Suppressor macrophage treated with lipopolysaccharide for 4 hours (primary cell): Measurements from ENCODE around the gene TMEM119.

Experiments
- DNase-seq: peaks from one replicate; pipeline ENCODE4 v3.0.0-alpha.2; 2020

The TMEM119 gene

DNA sequence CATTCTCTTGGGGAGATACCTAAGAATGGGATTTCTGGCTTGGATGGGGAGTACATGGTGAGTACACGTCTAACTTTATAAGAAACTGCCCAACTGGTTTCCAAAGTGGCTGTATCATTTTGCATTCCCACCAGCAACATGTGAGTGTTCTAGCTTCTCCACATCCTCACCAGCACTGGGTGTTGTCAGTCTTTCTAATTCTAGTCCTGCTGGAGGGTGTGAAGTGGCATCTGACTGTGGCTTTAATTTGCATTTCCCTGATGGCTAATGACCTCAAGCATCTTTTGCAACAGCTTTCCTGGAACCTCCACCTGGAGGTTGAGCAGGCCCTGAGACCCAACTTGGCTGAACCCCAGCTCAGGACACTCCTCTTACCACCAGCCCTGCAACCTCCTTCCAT lies 18.0 kb upstream of the TMEM119 start:
- no peak for DNase-seq

DNA sequence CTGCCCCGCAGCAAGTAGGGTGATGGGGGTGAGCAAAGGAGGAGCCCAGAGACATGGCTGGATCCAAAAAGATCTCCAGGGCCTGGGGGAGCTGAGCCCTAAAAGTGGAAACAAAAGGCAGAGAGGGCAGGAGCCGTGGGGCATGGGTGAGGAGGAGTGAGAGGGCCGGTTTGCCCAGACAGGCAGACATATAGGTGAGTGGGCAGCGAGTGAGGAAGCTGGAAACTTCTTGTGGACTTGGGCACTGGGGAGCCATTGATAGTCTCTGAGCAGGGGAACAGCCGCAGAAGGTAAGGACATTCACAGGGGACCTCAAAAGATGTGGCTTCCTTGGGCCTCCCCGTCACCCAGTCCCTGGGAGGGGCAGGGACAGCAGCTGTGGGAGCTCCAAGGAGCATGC lies 16.8 kb upstream of the TMEM119 start:
- DNase-seq: no peak

DNA sequence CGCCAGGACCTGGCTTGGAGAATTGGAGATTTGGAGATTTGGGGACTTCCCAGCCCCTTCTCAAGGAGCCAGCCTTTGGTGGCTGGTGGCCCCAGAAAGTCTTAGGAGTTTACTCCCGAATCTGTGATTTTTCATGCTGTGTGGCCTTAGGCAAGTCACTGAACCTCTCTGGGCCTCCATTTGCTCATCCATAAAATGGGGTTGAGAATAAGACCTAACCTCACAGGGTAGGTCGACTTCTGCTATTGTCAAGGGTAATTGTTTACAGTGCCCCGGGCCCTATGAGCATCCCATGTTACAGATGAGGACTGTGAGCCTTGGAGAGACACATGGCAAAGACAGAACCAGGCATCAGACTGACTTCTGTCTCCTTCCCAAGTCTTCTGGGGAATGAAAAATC lies 16.2 kb upstream of the TMEM119 start:
- DNase-seq: no peak

DNA sequence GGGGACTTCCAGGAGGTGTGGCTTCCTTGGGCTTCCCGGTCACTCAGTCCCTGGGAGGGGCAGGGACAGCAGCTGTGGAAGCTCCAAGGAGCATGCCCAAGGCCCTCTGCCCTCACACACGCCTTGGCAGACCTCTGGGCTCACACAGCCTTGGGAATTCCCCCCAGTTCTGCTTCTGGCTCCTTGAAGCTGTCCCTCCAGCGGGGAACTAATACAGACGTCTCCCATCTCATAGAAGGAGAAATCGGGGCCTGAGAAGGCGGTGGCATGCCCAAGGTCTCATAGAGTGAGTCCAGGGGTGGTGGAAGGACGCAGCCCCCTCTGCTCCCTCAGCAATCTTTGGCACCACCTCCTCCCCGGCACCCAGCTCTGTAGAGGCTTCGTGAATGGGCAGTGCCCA lies 15.7 kb upstream of the TMEM119 start:
- peak; percentile 84 for DNase-seq

DNA sequence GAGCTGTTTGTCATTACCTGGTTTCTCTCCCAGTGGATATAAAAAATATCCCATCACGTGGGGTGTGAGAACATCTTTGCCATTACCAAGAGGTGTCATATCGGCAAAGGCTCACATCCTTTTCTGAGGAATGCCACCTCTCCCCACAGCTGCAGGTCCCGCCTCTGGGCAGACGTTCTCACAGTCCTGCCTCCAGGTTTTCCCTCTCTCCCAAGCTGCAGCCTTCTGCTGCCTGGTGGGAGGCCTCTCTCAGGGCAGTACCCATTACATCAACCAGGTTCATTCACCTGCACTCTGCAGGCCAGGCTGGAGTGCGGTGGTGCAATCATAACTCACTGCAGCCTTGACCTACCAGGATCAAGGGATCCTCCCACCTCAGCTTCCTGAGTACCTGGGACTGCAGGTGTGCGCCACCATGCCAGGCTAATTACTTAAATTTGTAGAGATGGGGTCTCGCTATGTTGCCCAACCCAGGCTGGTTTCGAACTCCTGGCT lies 15.0 kb upstream of the TMEM119 start:
- no peak for DNase-seq

DNA sequence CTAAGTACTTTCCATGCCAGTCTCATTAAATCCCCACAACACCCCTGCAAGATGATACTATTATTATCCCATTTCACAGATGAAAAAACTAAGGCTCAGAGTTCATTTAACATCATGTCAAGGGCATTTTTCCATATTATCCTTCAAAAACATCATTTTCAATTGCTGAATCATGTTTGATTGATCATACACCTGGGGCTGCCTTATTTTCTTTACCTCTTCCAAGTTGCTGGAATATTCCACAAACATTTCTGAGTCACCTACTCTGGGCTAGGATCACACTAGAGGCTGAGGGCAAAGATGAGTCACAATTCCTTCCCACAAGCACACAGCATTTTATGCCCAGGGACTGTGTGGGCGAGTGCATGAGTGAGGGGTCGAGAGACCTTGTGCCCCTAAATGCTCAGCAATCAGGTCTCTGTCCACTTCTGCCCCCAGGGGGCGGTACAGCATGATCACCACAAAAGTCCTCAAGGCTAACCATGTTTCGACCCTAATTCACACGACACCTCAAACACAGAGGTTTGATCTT lies 14.1 kb upstream of the TMEM119 start:
- peak; percentile 60 for DNase-seq

DNA sequence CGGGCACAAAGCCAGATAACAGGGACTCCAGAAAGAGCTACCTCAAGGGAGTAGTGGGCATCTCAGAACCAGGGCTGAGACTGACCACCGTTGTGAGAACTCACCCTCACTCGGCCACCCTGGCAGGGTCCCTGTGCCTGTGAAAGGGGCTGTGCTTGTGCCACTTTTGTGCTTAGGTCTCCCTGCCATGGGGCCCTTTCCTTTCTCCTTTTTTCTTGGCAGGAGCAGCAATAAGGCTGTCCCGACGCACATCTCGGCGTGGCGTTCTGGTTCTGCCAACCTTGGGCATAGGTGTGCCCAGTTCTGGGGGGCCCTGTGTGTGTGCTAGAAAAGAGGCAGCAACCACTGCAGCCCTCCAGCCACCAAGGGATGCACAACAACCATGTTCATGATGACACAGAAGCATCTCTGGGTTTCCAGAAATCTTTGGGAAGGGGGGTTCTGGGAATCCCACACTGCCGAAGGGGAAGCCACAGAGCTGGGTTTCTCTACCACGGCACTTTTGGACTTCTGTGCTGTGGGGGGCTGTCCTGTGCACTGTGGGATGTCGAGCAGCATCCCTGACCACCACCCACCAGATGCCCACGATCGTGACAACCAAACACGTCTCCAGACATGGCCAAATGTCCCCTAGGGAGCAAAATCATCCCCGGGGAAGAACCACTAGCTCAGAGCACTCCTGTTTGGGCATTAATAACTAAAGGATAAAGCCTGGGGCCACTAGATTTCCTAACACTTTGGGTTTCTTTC lies 13.1 kb upstream of the TMEM119 start:
- no peak for DNase-seq

DNA sequence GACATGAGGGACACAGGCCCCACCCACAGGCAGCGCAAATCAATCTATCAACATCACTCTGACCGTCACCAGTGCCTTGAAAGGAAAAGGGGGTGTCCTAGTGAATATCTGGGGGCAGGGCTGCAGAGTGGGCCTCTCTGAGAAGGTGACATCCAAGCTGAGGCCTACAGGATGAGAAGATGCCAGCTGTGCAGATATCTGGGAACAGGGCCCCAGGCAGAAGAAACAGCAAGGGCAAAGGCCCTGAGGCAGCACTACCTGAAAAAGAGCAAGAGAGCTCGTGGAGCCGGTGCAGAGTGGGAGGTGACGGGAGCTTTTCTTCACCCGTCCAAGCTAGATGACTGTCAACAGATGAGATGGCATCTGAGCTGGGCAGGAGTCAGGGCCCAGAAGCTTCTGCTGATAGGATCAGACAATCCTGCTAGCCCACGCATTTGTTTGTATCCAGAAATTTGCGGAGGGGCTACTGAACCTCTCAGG lies 12.5 kb upstream of the TMEM119 start:
- DNase-seq: no peak

DNA sequence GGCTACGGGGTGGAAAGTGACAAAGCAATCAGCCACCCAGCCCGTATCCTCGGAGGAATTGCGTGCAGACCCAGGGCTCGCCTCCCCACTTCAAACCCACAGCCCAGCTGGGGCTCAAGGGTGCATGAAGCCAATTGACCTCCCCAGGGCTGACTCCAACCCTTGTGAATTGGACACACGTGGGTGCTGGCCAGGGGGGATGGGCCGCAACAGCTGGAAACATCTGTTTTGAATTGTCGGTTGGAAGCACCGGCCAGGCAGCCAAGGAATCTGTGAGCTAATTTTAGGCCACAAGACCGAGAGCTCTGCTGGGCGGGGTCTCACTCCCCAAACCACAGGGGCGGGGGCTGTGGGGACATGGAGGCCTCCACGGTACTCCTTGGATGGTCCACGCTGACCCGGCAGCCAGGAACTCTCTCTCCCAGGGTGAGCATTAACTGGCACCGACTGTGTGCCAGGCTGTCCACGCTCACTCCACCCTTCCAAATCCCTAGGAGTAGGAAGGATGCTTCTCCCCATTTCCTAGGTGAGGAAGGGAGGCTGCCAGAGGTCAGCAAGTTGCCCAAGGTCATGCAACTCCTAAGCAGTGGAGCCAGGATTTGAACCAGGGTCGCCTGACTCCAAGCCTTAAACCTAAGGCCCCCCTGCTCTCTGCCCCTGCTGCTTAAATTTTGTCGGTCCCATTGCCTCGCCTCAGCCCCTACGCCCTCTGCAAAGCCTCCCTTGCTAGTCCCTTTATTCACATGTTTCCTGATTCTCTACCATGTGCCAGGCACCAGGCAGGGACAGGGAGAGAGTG lies 11.9 kb upstream of the TMEM119 start:
- no peak for DNase-seq

DNA sequence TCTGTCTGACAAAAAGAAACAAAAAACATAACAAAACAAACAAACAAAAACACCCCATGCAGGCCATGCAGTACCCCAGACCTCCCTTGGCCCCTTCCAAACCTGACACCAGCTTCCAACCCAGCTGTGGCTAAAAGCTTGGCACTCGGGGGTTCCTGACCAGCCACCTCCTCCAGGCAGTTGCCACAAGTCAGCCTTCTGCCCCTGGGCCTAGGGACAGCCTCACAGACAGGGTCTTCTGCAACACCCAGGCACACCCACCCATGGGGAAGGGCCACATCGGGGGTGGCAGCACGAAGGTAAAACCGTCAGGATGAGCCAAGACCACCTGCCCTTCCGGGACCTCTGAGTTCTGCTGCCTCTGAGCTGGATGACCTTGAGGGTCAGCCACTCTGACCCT lies 10.7 kb upstream of the TMEM119 start:
- DNase-seq: no peak

DNA sequence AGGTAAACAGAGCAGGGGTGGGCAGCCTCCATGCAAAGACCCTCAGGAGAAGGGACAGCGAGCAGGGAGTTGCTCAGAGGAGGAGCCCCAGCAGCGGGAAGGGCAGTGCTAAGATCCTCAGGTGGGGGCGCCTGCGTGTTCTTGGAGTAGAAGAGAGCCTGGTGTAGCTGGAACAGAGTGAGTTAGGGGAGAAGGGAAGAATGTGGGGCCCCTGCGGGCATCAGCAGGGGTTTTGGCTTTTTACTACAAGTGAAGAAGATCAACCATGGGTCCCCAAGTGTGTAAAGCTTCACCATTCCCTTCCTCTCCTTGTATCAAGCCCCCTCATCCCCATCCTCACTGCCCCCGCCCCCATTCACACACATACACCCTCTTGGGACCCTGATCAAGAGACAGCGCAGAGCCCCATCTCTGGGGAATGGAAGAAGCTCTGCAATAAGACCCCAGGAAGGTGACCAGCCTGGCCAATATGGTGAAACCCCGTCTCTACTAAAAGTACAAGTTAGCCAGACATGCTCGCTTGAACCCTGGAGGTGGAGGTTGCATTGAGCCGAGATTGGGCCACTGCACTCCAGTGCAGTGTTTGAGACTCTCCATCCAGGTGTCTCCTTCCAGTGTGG lies 10.2 kb upstream of the TMEM119 start:
- DNase-seq: no peak

DNA sequence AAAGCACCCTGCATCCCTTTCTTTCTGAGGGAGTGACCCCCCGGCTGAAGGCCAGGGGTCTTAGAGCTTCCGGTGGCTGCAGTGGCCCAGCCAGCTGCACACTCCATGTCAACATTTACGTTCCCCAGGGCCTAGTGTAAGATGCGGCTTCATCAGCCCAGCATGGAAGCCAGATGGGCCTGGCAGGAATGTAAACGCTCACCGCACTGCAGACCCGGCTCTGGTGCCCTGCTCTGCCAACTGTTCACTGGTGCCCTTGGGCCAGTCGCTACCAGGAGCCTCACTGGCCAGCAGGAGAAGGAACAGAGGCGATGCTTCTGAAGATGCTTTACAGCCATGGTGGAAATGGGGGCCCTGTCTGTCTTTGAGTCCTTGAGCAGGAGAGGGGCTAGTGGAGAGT lies 8.6 kb upstream of the TMEM119 start:
- no peak for DNase-seq

DNA sequence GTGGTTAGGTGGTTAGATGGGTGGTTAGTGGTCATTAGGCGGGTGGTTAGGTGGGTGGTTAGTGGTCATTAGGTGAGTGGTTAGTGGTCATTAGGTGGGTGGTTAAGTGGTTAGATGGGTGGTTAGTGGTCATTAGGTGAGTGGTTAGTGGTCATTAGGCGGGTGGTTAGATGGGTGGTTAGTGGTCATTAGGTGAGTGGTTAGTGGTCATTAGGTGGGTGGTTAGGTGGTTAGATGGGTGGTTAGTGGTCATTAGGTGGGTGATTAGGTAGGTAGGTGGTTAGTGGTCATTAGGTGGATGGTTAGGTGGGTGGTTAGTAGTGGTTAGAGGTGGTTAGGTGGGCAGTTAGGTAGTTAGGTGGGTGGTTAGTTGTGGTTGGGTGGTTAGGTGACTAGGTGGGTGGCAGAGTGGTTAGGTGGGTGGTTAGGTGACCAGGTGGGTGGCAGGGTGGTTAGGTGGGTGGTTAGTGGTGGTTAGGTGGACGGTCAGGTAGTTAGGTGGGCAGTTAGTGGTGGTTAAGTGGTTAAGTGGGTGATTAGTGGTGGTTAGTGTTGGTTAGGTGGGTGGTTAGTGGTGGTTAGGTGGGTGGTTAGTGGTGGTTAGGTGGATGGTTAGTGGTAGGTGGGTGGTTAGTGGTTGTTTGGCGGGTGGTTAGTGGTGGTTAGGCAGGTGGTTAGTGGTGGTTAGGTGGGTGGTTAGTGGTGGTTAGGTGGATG lies 8.0 kb upstream of the TMEM119 start:
- DNase-seq: no peak

DNA sequence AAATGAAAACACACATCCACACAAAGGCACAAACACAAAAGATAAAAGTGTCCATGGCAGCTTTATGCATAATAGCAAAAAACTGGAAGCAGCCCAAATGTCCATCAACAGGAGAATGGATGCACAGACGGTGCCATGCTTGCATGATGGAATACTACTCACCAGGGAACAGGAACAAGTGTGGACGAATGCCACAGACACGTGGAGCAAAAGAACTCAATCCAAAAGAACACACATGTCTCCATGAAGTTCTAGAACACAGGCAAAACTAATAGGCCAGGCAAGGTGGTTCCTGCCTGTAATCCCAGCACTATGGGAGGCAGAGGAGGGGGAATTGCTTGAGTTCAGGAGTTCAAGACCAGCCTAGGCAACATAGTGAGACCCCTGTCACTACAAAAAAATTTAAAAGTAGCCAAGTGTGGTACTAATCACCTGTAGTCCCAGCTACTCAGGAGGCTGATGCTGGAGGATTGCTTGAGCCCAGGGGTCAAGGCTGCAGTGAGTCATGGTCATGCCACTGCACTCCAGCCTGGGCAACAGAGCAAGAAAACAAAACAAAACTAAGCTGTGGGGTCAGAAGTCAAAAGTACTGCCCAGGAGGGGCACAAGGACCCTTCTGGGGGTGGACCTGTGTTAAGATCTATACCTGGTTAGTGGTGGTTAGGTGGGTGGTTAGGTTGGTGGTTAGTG lies 7.3 kb upstream of the TMEM119 start:
- no peak for DNase-seq

DNA sequence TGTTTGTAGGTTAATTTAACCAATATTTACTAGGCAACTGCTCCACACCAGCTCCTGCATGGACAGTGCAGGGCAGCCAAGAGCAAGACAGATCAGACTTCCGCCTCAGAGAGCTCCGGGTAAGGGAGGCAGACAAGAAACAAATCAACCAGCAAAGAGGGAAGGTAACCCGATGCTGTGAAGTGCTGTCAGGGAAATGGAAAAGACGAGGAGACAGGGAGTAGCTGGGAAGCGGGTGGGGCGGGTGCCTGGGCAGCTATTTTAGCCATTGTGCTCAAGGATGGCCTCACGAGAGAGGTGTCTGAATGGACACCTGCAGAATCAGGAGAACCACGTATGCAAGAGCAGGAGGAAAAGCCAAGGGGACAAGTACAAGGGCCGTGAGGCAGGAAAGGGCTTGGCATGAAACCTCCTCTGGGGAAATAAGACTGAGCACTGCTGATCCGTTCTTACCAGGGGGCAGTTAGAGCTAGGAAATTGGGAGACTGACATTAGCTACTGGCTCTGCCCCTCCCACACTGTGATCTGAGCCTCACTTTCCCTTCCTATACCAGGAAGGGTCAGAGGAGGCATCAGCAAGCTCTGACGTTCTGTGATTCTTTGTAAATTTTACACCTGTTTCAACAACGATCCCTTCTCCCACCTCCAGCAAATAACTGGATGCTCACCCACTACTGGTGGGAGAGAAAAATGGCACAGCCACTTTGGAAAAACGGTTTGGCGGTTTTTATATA lies 6.5 kb upstream of the TMEM119 start:
- no peak for DNase-seq

DNA sequence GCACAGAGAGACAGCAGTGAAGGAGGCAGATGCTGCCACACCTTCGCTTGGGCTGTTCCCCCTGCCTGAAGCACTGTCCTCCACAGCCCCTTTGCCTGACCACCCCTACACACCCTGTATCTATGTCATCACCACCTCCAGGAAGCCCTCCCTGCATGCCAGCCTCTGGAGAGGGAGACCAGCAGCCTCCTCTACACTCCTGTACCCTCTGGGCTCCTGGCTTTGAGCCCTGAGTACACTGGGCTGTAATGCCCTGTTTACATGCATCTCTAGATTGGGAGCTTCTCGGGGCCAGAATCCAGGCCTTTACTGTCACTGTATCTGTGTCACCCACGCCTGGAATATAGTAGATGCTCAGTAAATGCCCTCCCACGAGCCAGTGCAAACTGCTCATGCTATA lies 5.9 kb upstream of the TMEM119 start:
- DNase-seq: no peak

DNA sequence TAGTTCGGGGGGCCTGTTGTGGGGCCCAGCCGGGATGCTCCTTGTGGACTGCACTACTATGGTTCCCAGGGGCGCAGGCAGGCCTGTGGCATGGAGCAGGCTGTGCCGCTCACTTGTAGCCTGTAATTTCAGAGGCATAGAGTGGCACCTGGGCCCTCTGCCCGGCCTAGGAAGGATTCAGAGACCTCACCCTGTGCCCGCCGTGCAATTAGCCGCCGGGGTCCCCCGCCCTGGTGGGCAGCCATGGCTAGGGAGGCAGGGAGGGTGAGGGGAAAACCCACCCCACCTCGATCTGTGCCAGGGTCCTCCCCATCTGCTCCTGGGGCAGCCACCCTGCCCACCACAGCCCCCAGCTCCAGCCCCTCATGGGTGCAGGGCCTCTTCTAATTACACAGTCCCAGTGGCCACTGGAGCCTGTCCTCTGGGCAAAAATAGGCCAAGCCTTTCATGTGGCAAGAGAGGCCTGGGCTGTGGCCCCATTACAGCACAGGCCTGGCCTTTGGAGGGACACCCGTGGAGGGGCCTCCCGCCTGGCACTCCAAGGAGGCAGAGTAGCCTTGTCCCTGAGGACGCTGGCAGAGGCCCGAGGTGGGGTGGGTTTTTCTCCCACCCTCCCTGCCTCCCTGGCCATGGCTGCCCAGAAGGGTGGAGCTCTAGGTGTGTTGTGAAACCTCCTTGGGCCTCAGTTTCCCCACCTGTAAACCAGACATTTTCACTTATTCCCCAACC lies 5.3 kb upstream of the TMEM119 start:
- no peak for DNase-seq

DNA sequence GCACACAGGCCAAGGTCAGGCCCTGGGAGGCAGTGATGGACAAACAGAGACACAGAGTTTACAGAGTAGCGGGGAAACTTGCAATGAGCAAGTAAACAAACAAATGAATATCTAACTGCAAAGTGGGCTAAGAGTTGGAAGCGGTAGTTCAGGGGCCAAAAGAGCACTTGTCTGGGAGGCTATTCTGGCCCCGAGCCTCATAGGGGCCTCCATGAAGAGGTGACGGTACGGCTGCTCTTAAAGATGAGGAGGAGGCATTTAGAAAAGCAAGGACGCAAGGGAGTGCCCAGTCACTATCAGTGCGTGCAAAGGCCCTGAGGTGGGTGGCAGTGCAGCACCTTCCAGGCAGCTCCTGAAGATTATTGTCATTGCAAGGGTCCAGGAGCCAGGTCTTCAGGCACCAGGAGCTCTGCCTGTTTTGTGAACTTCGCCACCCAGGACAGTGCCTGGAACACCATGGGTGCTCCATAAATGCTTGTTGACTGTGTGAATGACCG lies 4.4 kb upstream of the TMEM119 start:
- DNase-seq: no peak

DNA sequence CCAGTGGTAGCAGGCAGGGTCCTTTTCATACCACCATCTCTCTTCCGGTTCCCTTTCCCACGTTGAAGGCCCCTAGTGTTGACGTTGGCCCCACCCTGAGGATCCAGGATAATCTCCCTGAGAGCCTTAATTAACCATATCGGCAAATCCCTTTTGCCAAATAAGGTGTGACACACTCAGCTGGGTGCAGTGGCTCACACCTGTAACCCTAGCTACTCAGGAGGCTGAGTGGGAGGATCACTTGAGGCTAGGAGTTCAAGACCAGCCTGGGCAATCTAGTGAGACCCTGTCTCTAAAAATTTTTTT lies 2.8 kb upstream of the TMEM119 start:
- no peak for DNase-seq

DNA sequence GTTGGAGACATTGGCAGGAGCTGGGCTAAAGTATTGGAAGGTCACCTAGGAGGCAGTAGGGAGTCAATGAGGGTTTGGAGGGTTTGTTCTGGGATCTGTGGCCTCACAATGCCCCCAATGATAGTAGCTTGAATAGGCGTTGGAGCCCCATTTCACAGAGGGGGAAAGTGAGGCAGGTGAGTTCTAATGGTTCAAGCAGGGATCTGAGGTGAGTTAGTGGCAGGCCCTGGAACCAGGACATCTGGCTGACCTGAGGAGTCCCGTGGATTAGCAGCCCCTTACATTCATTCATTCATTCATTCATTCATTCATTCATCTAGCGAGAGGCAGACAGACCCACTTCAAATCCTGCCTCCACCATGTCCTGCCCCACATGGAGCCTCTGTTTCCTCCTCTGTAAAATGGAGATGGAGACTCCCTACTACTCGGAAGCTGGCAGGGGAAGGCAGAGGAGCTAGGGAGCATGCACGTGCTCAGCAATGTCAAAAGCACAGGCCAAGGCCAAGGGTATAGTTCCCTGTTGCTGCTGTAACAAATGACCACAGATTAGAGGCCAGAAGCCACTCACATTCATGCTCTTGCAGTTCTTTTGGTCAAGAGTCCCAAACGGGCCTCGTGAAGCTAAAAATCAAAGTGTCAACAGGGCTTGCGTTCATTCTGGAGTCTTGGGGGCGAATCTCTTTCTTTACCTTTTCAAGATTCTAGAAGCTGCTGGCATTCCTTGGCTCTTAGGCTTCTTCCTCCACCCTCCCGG lies 2.2 kb upstream of the TMEM119 start:
- DNase-seq: no peak
